HL-60 (cell line): Measurements from ENCODE around the gene ICOS.

Source experiments
- GABPA ChIP-seq: IDR thresholded peaks from 2 replicates; pipeline ENCODE4 v1.6.1; 2012; ENCODE audit warnings: low read depth
- POLR2AphosphoS5 ChIP-seq: IDR thresholded peaks from 2 replicates; pipeline ENCODE4 v1.6.1; 2012; ENCODE audit warnings: low read depth
- SPI1 ChIP-seq: IDR thresholded peaks from 2 replicates; pipeline ENCODE4 v1.6.1; 2012; ENCODE audit warnings: low read depth, mild to moderate bottlenecking, borderline replicate concordance
- TF ChIP-seq, protein P1 (sequence below): IDR thresholded peaks from one replicate; pipeline ENCODE4 v1.5.1; 2011; ENCODE audit warnings: low read length, control low read depth, inconsistent platforms; ENCODE audit not compliant: insufficient read depth
- TF ChIP-seq, protein P2 (sequence below): IDR thresholded peaks from 2 replicates; pipeline ENCODE4 v1.6.1; 2012; ENCODE audit warnings: low read depth; ENCODE audit not compliant: insufficient replicate concordance

DNA sequence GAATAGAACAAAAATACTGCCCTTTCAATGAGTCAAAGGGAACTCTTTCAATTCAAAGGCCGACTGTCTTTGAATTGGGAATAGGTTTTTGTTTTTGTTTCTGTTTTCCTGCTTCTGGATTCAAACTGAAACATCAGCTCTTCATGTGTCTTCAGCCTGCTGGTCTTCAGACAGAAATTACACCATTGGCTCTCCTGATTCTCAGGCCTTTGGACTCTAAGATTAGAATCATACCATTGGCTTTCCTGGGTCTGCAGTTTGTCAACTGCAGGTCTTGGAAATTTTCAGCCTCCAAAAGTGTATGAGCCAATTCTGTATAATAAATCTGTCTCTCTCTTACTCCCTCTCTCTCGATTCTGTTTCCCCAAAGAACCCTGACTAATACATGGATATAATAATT is 37.9 kb upstream of the ICOS start:
- no peak for TF ChIP-seq POLR2AphosphoS5
- TF ChIP-seq, protein P1, sequence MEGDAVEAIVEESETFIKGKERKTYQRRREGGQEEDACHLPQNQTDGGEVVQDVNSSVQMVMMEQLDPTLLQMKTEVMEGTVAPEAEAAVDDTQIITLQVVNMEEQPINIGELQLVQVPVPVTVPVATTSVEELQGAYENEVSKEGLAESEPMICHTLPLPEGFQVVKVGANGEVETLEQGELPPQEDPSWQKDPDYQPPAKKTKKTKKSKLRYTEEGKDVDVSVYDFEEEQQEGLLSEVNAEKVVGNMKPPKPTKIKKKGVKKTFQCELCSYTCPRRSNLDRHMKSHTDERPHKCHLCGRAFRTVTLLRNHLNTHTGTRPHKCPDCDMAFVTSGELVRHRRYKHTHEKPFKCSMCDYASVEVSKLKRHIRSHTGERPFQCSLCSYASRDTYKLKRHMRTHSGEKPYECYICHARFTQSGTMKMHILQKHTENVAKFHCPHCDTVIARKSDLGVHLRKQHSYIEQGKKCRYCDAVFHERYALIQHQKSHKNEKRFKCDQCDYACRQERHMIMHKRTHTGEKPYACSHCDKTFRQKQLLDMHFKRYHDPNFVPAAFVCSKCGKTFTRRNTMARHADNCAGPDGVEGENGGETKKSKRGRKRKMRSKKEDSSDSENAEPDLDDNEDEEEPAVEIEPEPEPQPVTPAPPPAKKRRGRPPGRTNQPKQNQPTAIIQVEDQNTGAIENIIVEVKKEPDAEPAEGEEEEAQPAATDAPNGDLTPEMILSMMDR, result no peak
- no peak for TF ChIP-seq GABPA
- TF ChIP-seq, protein P2, sequence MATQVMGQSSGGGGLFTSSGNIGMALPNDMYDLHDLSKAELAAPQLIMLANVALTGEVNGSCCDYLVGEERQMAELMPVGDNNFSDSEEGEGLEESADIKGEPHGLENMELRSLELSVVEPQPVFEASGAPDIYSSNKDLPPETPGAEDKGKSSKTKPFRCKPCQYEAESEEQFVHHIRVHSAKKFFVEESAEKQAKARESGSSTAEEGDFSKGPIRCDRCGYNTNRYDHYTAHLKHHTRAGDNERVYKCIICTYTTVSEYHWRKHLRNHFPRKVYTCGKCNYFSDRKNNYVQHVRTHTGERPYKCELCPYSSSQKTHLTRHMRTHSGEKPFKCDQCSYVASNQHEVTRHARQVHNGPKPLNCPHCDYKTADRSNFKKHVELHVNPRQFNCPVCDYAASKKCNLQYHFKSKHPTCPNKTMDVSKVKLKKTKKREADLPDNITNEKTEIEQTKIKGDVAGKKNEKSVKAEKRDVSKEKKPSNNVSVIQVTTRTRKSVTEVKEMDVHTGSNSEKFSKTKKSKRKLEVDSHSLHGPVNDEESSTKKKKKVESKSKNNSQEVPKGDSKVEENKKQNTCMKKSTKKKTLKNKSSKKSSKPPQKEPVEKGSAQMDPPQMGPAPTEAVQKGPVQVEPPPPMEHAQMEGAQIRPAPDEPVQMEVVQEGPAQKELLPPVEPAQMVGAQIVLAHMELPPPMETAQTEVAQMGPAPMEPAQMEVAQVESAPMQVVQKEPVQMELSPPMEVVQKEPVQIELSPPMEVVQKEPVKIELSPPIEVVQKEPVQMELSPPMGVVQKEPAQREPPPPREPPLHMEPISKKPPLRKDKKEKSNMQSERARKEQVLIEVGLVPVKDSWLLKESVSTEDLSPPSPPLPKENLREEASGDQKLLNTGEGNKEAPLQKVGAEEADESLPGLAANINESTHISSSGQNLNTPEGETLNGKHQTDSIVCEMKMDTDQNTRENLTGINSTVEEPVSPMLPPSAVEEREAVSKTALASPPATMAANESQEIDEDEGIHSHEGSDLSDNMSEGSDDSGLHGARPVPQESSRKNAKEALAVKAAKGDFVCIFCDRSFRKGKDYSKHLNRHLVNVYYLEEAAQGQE, result no peak
- no peak for TF ChIP-seq SPI1
